Measurements from ENCODE around the gene ITSN1.
"Not testable (repeated sequence)": the region's sequence is repeated elsewhere in the genome, so short reads cannot be mapped to it uniquely, and the experiment has no call there.

The ITSN1 gene

GRCh38 chr21:33642027-33642895, at the start of gene ITSN1:
ITSN1 (plus strand) TSS chr21:33642501; CDS start chr21:33718829, 76,328 bp downstream.
- peak; percentile 99 for DNase-seq

GRCh38 chr21:33598051-33598450, 44.2 kb upstream of the ITSN1 start:
- DNase-seq: no peak

GRCh38 chr21:33608559-33608958, 33.7 kb upstream of the ITSN1 start:
- DNase-seq: no peak

GRCh38 chr21:33611006-33611744, 31.1 kb upstream of the ITSN1 start:
- no peak for DNase-seq

GRCh38 chr21:33617565-33617964, 24.7 kb upstream of the ITSN1 start:
- not testable (repeated sequence) for DNase-seq

- no peak for DNase-seq
Observed at GRCh38 chr21:33618407-33618806, 23.9 kb upstream of the ITSN1 start.

- no peak for DNase-seq
Observed at GRCh38 chr21:33619726-33620125, 22.6 kb upstream of the ITSN1 start.

- no peak for DNase-seq
Observed at GRCh38 chr21:33622253-33622652, 20.0 kb upstream of the ITSN1 start.

GRCh38 chr21:33626151-33626550, 16.1 kb upstream of the ITSN1 start:
- not testable (repeated sequence) for DNase-seq

GRCh38 chr21:33634254-33634653, 8.0 kb upstream of the ITSN1 start:
- no peak for DNase-seq

GRCh38 chr21:33640697-33641351, 1.5 kb upstream of the ITSN1 start:
- no peak for DNase-seq

- peak; percentile 100 for DNase-seq
Observed at GRCh38 chr21:33641352-33642026, 812 bp upstream of the ITSN1 start, which contains the start of gene CRYZL1. CRYZL1 (minus strand) TSS chr21:33641741; CDS start chr21:33631551, 10,190 bp downstream.

GRCh38 chr21:33642896-33643657, 776 bp downstream of the ITSN1 start:
- DNase-seq: no peak

- peak; percentile 2 for DNase-seq
Observed at GRCh38 chr21:33643658-33644311, 1.5 kb downstream of the ITSN1 start.

- no peak for DNase-seq
Observed at GRCh38 chr21:33644383-33645074, 2.2 kb downstream of the ITSN1 start.

GRCh38 chr21:33645730-33646129, 3.4 kb downstream of the ITSN1 start:
- no peak for DNase-seq

GRCh38 chr21:33647587-33647986, 5.3 kb downstream of the ITSN1 start:
- DNase-seq: no peak

- DNase-seq: no peak
Observed at GRCh38 chr21:33648555-33648954, 6.3 kb downstream of the ITSN1 start.

- no peak for DNase-seq
Observed at GRCh38 chr21:33650230-33650629, 7.9 kb downstream of the ITSN1 start.

GRCh38 chr21:33650929-33651509, 8.7 kb downstream of the ITSN1 start:
- no peak for DNase-seq

Measured in NCI-H1694 treated with DMSO at 0.1 percent for 48 hours (cell line).